NCI-H2171 (cell line): ENCODE results near the gene CTDP1.
A peak's percentile ranks its signal among the peaks of the same experiment; 100 is the strongest.

Experiments used
- DNase-seq: peaks from one replicate; lab custom pipeline; 2025; lab: John Stamatoyannopoulos, UW

CTDP1 gene, protein sequence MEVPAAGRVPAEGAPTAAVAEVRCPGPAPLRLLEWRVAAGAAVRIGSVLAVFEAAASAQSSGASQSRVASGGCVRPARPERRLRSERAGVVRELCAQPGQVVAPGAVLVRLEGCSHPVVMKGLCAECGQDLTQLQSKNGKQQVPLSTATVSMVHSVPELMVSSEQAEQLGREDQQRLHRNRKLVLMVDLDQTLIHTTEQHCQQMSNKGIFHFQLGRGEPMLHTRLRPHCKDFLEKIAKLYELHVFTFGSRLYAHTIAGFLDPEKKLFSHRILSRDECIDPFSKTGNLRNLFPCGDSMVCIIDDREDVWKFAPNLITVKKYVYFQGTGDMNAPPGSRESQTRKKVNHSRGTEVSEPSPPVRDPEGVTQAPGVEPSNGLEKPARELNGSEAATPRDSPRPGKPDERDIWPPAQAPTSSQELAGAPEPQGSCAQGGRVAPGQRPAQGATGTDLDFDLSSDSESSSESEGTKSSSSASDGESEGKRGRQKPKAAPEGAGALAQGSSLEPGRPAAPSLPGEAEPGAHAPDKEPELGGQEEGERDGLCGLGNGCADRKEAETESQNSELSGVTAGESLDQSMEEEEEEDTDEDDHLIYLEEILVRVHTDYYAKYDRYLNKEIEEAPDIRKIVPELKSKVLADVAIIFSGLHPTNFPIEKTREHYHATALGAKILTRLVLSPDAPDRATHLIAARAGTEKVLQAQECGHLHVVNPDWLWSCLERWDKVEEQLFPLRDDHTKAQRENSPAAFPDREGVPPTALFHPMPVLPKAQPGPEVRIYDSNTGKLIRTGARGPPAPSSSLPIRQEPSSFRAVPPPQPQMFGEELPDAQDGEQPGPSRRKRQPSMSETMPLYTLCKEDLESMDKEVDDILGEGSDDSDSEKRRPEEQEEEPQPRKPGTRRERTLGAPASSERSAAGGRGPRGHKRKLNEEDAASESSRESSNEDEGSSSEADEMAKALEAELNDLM

DNA sequence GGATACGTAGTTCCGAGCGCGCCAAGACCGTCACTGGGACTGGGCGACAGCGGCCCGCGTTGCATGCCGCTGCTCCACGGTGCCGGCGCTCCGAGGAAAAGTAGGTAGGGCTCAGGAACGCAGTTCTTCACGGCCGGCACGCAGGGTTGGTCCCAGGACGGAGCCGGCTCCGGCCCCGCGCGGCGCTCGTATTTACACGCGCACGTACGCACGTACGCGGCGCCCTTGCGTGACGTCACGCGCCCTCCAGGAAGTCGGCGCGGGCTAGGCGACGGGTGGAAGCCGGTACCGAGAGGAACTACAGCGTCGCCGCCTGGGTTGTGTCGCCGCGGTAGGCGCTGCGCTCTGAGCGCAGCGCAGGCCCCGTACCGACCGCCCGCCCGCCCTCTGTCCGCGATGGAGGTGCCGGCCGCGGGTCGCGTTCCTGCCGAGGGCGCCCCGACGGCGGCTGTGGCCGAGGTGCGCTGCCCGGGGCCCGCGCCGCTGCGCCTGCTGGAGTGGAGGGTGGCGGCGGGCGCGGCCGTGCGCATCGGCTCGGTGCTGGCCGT lies at the start of gene CTDP1:
Gene CTDP1, plus strand, starts transcription at position 252 of the 548 bp plus-strand sequence. Its CDS starts 145 bp downstream, at position 397.
- DNase-seq = peak; percentile 77

DNA sequence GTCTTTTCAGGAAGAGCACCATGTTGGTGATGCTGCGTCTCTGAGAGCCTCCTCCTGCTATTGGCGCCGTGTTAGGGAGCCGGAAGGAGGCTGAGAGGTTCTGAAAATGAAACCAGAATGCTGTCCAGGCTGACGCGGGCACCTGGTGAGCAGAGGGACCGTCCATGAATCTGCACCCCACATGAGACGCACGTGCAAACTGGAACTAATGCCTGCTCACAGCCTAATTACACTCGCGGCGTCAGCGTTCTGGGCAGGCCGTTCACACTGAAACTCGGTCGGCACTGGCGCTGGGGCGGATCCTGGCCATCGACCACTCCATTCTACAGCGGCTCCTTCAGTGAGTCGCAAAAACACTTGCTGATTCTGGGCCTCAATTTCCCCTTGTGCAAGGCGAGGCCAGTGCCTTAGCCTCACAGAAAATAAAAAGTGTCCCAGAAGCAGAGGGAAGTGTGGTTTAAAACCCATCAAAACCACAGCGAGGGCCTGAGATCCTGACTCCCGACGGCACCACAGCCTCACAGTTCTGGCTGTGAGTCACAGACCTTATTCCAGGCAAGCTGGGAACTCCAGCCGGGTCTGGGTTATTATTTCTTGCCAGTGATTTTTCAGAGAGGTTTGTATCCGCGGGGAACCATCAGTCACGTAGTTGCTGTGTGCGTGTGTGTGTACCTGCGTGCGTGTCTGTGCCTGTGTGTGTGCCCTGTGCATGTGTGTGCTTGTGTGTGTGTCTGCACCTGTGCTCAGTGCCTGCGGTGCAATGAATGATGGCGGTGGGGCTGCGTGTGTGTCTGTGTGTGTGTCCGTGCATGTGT lies 49.1 kb upstream of the CTDP1 start:
- DNase-seq = no peak

DNA sequence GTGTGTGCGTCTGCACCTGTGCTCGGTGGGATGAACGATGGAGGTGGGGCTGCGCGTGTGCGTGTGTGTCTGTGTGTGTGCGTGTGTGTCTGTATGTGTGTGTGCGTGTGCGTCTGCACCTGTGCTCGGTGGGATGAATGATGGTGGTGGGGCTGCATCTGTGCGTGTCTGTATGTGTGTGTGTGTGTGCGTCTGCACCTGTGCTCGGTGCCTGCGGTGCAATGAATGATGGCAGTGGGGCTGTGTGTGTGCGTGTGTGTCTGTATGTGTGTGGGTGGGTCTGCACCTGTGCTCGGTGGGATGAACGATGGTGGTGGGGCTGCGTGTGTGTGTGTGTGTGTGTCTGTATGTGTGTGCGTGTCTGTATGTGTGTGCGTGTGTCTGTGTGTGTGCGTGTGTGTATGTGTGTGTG lies 48.5 kb upstream of the CTDP1 start:
- DNase-seq = no peak

DNA sequence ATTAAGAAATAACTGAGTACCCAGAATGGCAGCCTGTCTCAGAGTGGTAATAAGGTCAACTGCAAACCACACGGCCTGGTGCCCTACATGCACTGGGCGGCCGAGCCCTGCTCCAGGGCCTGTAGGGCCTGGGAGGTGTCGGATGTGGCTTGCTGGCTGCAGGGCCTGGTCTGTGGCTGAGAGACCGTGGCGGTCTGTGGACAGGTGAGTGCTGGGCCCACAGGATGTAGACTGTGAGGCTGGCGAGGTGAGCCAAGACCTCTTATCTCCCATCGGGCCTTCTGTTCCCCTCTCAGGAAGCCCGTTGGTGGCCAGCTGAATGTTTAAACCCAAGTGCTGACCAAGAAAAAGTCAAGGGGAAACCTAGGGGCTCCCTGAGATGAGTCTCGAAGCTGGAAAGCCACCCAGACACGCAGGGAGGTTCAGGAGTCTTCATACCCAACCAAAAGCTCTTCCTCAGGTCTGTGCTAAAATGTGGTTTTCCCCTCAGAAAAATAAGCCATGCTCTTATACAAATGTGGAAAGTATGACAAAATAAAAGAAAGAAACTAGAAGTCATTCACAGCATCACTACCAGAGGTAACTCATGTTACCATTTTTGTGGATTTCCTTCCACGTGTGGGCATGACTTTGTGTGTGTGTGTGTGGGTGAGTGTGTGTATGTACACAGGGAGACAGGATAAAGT lies 47.7 kb upstream of the CTDP1 start:
- no peak for DNase-seq

DNA sequence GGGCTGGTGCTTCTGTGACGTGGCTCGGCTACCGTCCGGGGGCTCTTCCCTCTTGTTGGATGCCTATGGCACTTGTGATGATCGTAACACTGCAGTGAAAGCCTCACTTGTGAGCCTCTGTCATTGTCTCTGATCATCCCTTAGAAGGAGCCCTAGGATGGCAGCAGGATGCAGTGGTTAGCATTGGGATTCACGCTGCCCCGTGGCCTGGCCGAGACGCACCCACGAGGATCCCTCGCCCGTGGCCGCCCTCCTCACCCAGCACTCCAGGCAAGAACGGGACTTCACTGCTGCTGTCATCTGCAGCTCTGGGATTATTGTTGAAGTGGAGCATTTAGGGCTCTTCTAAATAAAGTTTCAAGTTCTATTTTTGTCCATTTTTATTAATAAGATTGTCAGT lies 46.8 kb upstream of the CTDP1 start:
- DNase-seq = no peak

DNA sequence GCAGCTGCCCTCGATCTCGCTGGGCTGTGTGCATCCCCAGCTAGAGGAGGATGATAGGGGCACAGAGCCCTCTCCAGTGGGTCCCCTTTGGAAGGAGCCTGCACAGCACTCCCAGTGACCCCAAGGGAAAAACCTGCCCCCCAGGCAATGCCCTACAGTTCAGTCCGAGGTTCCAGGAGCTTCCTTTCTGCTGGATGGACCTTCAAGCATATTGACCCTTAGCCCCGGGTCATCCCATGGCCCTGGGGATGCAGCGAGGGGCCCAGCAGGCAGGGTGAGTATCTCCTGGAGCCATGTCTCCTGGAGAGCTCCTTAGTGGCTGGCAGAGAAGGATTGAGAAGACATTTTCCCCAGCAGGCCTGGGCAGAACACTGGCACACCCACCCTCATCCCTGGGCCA lies 45.4 kb upstream of the CTDP1 start:
- DNase-seq = no peak

DNA sequence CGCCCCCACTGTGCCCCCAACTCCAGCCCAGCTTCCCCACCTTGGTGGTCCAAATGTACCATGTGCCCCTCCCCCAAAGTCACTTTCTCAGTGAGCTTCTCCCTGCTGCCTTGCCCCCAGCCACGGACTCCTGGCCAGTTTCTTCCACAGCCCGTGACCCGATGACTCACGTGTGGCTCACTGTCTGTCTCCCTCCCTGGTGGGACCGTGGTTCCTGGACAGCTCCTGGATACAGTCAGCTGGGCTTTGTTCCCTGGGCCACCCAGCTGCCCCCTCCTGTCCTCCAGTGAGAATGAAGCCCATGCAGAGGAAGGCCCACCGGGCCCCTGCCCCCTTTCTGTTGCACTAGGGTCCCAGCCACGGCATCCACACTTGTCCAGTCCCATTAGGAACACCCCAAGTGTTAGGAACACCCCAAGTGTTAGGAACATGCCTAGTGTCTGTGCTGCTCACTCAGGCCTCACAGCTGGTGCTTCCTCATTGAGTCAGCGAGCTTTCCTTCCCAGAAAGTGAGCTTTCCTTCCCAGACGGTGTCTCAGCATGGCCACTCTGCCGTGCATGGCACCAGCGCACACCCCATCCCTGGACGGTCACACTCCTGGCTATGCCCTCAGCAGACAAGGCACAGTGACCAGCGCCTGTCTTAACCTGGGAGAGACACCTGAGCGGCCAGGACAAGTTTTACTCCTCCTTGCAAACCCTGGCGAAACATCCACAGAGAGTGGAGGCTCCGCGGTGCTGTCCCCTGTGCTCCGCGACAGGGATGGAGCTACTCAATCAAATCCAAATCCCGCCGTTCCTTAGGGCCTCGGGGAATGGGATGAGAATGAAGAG lies 44.8 kb upstream of the CTDP1 start:
- no peak for DNase-seq

DNA sequence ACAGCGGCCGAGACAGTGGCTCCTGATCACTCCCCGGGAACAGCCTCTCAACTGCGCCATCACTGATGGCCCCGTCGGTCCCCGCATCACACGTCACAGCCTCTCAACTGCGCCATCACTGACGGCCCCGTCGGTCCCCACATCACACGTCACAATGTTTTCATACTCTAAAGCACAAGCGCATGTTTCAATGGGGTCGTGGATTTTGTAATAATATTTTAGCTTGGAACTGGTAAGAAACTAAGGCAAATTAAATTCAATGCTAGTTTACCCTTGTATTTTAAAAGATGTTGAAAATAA lies 44.2 kb upstream of the CTDP1 start:
- no peak for DNase-seq

DNA sequence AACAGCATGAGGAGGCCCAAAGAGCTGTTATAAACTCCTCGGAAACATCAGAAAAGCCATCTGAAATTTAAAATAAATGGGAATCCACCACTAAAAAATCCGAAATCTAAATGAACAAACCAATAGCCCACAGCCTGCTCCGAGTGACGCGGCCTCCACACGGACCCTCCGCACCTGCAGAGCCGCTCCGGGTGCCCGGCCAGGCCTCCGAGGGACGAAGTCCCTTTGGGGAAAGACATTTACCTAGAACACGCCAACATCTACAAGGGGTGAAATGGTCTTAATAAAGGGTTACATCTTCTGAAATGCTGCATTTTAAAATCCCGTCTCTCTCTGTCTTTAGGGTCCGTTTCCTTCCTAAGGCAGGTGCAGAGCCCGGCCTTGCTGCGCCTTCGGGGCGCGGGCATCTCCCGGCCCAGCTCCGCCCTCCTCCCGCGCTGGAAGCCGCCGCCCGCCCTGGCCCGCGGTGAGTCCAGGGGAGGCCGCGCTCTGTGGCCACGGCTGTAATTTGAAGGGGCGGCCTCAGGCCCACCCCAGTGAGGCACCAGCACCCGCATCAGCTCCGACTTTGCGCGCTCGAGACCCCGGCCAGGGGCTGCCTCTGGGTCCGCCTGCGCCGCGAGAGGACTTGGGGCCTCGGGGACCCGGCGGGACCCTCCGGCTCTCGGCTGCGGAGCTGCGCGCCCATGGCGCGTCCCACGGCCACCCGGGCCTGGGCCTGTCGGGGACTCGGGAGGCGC lies 42.3 kb upstream of the CTDP1 start:
- DNase-seq = no peak

DNA sequence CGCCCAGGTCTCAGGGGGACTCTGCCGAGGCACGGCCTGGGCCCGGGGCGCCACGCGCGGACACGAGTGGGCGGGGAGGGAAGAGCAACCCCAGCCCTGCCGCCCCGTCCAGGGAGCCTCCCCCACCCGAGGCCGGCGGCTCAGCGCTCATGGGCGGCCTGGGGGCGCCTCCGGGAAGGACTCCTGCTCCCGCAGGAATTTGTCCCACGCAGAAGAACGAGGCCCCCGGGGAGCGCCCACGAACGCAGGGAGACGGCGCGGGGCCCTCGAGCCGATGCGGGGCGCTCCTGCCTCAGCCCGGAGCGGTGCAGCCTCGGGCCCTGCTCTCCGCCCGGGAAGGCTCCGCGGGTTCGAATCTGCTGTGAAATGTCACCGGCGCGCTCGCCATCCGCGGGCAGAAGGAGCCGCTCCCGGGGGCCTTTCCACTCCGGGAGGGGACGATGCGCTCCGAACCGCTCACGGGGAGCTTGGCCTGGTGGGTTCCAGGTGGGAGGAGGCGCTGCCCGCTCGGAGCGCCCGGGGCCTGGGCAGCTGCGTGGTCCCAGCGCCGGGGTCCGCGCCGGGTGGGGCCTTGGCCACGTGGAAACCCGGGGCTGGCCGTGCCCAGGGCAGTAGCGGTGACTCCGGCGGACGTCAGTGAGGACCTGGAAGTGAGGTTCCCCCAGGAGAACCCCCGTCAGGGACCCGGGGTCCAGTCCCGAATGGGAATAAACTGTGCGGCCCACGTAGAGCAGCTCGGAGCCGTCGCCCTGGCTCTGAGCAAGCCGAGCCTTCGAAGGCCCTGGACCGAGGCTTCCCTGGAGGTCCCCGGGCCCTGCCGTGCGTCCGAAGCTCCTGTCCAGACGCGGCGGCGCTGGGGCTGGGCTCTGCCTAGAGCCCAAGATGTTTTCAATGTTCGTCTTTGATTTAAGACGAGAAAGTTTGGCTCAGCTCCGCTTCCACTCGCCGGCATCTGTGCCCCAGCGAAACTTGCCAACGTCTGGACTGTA lies 41.4 kb upstream of the CTDP1 start:
- DNase-seq = no peak

DNA sequence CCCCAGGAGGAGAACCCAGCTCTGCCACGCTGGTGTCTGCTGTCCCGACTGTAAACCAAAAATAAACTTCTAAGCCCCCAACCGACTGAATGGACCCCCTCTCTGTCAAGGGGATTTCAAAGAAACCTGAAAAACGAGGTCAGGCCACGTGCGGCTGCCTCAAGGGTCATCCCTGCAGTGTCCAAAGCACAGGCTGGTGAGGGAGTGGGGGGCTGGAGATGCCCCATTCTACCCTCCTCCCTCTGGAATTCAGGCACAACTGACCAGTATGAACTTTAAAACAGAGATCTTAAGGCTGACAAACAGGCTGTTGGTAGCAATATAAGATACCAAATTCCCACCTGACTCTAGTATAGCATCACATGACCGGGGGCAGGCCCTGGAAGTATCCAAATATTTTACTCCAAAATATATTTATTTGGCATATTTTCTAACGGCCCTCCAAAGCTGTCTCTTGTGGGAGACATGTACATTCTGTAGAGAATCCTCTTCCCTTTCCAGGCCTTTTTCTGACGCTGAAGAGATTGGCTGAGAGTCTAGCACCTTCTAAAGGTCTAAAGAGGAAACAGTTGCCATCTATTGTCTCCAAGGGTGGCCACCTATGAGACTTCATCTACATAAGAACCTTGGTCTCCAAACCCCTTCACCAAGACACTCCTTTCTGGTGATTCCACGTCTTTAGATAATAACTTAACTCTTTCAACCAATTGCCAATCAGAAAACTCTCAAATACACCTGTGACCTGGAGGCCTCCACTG lies 40.4 kb upstream of the CTDP1 start:
- DNase-seq = no peak

DNA sequence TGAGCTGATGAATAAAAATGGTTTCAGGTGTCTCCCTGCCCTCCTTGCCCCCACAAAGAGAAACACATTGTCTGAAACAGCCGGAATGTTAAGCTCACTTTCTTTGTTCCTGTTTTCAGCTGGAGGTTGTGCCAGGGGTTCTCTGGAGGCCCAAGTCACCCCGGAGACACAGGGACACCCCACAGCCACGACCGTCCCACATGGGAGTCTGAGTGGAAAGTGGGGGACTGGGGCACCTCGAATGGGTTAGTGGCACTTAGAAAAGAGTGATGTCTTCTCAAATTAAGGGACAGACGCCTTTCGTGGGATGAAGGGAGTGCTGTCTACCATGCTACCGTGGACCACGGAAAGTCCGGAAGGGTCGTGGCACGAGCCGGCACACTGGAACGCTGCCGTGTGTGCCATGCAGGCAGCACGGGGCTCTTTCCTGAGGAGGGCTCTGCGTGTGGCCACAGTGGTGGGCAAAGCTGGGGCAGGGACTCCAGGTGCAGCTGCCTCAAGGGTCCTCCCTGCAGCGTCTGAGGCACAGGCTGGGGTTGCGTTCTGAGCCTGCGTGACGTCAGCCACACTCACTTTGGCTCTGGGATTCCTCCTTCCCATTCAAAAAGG lies 39.4 kb upstream of the CTDP1 start:
- DNase-seq = no peak

DNA sequence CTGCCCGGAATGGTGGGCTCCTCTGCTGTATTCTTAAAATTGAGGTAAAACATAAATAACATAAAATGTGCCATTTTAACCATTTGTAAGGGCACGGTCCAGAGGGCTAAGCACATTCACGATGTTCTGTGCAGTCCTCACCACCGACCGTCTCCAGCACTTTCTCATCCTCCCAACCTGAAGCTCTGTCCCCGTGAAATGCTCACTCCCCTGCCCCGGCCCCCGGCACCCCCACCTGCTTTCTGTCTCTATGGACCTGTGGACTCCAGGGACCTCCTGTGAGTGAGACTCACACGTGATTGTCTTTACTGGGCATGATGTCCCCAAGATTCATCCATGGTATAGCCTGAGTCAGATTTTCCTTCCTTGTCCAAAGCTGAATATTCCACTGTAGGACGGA lies 38.7 kb upstream of the CTDP1 start:
- no peak for DNase-seq

DNA sequence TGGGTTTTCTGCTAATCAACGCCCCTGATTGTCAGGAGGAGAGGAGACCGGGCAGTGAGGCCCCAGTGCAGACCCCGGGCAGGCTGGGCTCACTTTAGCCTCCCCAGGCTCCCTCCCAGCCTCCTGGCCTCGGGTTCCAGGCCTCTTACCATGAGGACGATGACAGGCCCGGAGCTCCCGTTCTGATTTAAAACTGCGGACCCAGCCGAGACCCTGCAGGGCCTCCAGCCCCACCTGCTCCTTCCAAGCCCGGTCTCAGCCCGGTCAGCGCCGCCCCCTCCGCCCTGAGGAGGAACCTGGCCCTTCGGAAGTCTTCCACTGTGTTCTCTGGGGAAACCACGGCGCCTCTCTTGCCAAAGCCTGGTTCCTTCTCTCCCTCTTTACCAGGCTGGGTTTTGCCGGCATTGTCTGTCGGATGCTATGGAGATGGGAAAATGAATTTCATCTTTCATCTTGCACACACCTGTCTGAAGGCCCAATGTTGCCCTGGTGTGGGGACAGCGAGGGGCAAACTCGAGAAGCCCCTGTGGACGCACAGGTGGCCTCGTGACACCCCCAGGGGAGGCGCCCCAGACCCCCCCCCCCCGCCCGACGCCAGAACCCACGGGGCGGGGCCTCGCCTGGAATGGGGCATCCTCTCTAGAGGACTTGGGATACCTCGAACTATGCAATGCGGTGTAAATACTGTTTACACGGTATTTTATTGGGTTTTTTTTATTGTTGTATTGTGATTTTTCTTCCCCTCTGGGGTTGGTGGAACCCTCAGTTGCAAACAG lies 37.7 kb upstream of the CTDP1 start:
- DNase-seq = no peak

DNA sequence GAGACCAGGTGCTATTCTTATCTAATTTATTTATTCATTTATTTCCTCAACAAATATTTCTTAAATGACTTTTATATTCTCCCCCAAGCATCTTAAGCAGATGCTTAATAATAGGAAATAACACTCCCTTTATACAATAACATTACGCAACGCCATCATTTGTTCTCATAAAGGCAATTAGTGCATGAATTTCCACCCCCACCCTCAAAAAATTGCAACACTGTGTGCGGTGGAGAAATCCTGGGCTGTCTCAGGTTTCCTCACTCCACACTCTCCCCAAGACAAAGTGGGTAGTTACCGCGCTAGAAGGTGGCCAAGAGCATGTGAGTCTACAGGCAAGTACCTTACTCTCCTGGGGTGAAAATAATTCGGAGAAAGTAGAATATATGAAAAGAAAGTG lies 37.0 kb upstream of the CTDP1 start:
- DNase-seq = no peak
